ENCODE data around the gene ARHGDIG.

Gene ARHGDIG

GRCh38 chr16:293043-293775 lies 12.8 kb downstream of the ARHGDIG start:
- Histone ChIP-seq H3K4me1 (ENCODE audit: control insufficient read depth, insufficient read depth, low read length) (no peaks in the 10 kb centered on the region), H3K9me3 (ENCODE audit: control insufficient read depth, insufficient read depth, low read length) (no peaks in the 10 kb centered on the region), H3K9ac (ENCODE audit: low read depth, low read length) (no peak overlapping the region), H3K27me3 (ENCODE audit: control insufficient read depth, insufficient read depth, low read length) (no peaks in the 10 kb centered on the region), H3K4me3 (ENCODE audit: low read depth, low read length) (no peak overlapping the region), H3K36me3 (ENCODE audit: control insufficient read depth, insufficient read depth, low read length) (peaks cover 50% of the 10 kb centered on the region)

DNA sequence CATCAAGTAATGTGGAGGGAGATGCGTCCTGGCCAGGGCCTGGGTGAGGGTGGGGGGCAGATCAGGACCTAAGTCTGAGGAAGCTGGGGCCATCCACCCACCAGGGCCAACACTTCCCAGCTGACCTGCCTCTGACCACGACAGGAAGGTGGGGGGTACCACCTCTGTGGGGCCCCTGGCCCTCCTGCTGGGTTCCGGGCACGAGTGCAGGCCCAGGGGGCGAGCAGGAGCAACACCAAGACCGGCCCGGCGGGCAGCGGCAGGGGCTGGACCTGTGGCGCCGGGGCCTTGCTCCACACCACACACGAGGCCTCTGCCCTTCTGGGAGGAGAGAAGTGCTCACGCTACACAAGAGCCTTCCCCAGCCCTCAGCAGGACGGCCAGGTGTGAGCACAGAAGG lies 15.9 kb downstream of the ARHGDIG start:
- no peaks in the 10 kb centered on the region for H3K4me1 ChIP-seq (ENCODE audit: control insufficient read depth, insufficient read depth, low read length)
- H3K36me3 ChIP-seq (ENCODE audit: control insufficient read depth, insufficient read depth, low read length) = peaks cover 28% of the 10 kb centered on the region
- H3K27me3 ChIP-seq (ENCODE audit: control insufficient read depth, insufficient read depth, low read length) = no peaks in the 10 kb centered on the region
- no peak overlapping the region for H3K9ac ChIP-seq (ENCODE audit: low read depth, low read length)
- no peaks in the 10 kb centered on the region for H3K9me3 ChIP-seq (ENCODE audit: control insufficient read depth, insufficient read depth, low read length)
- no peak overlapping the region for H3K4me3 ChIP-seq (ENCODE audit: low read depth, low read length)

DNA sequence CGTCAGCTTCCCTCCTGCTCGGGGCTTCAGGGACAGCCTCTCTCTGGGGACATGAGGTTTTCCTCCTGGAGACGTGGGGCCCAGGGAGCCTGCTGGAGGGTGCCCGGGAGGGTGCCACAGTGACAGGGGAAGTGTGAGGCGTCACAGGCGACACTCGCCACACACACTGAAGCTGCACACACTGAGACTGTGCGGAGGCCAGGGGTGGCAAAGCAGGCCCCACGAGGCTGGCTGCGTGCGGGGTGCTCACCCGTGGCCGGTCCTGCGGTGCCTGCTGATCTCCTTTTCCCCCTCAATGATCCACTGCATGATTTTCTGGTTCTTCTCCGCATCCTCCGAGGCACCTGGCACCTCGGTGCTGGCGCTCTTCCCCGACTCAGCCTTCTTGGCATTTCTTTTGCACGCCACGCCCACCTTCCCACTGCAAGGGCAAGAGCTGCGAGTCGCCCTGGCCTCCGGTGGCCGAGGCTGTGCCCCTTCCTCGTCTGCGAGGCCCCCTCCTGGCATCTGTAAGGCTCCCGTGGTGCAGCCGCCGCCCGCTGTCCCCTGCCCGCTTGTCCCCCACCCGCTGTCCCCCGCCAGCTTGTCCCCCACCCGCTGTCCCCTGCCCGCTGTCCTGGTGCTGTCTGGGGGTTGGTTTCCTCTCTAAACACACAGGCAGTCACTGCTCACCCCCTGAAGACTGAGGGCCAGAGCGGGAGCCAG lies 16.6 kb downstream of the ARHGDIG start:
- Histone ChIP-seq H3K27me3 (ENCODE audit: control insufficient read depth, insufficient read depth, low read length) (no peaks in the 10 kb centered on the region), H3K4me3 (ENCODE audit: low read depth, low read length) (no peak overlapping the region), H3K36me3 (ENCODE audit: control insufficient read depth, insufficient read depth, low read length) (peaks cover 29% of the 10 kb centered on the region), H3K9me3 (ENCODE audit: control insufficient read depth, insufficient read depth, low read length) (no peaks in the 10 kb centered on the region), H3K4me1 (ENCODE audit: control insufficient read depth, insufficient read depth, low read length) (no peaks in the 10 kb centered on the region), H3K9ac (ENCODE audit: low read depth, low read length) (no peak overlapping the region)

DNA sequence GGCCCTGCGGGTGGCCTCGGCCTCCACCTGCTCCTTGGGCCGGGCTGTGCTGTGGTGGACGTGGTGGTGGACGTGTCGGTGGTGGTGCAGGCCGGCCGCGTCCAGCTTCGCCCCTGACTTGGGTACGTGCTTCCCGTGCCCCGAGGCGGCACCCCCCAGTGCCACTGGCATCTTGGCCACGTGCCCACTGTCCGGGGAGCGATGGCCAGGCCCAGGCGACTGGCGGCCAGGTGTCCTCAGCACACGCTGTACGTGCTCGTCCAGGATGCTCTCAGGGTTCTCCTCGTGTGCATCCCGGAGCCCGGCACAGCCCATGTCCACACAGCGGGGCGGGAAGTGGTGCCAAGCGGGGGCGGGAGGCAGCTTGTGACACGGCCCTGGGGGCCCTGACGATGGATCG lies 17.4 kb downstream of the ARHGDIG start:
- Histone ChIP-seq H3K4me3 (ENCODE audit: low read depth, low read length) (no peak overlapping the region), H3K4me1 (ENCODE audit: control insufficient read depth, insufficient read depth, low read length) (no peaks in the 10 kb centered on the region), H3K9ac (ENCODE audit: low read depth, low read length) (no peak overlapping the region), H3K27me3 (ENCODE audit: control insufficient read depth, insufficient read depth, low read length) (no peaks in the 10 kb centered on the region), H3K36me3 (ENCODE audit: control insufficient read depth, insufficient read depth, low read length) (peaks cover 31% of the 10 kb centered on the region), H3K9me3 (ENCODE audit: control insufficient read depth, insufficient read depth, low read length) (no peaks in the 10 kb centered on the region)

- H3K9me3 ChIP-seq (ENCODE audit: control insufficient read depth, insufficient read depth, low read length) = no peaks in the 10 kb centered on the region
- no peak overlapping the region for H3K9ac ChIP-seq (ENCODE audit: low read depth, low read length)
- H3K27me3 ChIP-seq (ENCODE audit: control insufficient read depth, insufficient read depth, low read length) = no peaks in the 10 kb centered on the region
- H3K36me3 ChIP-seq (ENCODE audit: control insufficient read depth, insufficient read depth, low read length) = peaks cover 20% of the 10 kb centered on the region
- H3K4me1 ChIP-seq (ENCODE audit: control insufficient read depth, insufficient read depth, low read length) = no peaks in the 10 kb centered on the region
- no peak overlapping the region for H3K4me3 ChIP-seq (ENCODE audit: low read depth, low read length)
These were observed 20.8 kb downstream of the ARHGDIG start for GRCh38 chr16:301235-301634.

- H3K27me3 ChIP-seq (ENCODE audit: control insufficient read depth, insufficient read depth, low read length) = no peaks in the 10 kb centered on the region
- H3K9me3 ChIP-seq (ENCODE audit: control insufficient read depth, insufficient read depth, low read length) = no peaks in the 10 kb centered on the region
- H3K4me1 ChIP-seq (ENCODE audit: control insufficient read depth, insufficient read depth, low read length) = no peaks in the 10 kb centered on the region
- H3K9ac ChIP-seq (ENCODE audit: low read depth, low read length) = no peak overlapping the region
- peaks cover 20% of the 10 kb centered on the region for H3K36me3 ChIP-seq (ENCODE audit: control insufficient read depth, insufficient read depth, low read length)
- no peak overlapping the region for H3K4me3 ChIP-seq (ENCODE audit: low read depth, low read length)
These were observed 21.6 kb downstream of the ARHGDIG start for GRCh38 chr16:301950-302349.

DNA sequence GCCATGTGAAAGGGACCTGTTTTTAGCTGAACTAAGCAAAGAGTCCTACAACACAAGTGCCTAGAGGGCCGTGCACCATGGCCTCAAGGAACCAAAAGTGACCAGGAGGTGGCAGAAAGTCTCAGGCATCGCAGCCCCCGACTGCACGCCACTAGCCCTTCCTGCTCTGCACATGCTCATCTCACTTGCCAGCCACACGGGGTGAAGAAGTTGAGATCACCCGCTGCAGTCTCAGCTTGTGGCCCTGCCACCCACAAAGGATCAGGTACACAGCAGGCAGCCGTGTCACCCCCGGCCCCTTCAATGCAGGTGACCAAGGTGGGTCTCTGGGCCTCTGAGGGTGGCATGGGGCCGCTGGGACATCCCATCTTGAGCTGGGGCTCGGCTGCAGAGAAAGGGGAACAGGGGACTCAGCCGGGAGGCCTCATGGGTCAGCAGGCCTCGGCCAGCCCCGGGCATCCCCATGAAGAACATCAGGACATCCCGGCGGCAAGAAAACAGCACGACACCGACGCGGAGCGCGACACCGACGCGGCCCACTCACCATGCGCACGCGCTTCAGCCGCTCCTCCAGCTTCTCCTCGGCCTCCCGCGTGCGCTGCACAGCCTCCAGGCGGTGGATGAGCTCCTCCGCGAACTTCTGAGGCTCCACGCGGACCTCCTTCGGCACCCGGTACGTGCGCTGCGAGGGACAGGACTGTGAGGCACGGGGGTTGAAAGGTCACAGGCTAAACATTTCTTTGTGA lies 23.5 kb downstream of the ARHGDIG start:
- Histone ChIP-seq H3K4me1 (ENCODE audit: control insufficient read depth, insufficient read depth, low read length) (no peaks in the 10 kb centered on the region), H3K4me3 (ENCODE audit: low read depth, low read length) (no peak overlapping the region), H3K9ac (ENCODE audit: low read depth, low read length) (no peak overlapping the region), H3K9me3 (ENCODE audit: control insufficient read depth, insufficient read depth, low read length) (no peaks in the 10 kb centered on the region), H3K36me3 (ENCODE audit: control insufficient read depth, insufficient read depth, low read length) (peaks cover 25% of the 10 kb centered on the region), H3K27me3 (ENCODE audit: control insufficient read depth, insufficient read depth, low read length) (no peaks in the 10 kb centered on the region)

DNA sequence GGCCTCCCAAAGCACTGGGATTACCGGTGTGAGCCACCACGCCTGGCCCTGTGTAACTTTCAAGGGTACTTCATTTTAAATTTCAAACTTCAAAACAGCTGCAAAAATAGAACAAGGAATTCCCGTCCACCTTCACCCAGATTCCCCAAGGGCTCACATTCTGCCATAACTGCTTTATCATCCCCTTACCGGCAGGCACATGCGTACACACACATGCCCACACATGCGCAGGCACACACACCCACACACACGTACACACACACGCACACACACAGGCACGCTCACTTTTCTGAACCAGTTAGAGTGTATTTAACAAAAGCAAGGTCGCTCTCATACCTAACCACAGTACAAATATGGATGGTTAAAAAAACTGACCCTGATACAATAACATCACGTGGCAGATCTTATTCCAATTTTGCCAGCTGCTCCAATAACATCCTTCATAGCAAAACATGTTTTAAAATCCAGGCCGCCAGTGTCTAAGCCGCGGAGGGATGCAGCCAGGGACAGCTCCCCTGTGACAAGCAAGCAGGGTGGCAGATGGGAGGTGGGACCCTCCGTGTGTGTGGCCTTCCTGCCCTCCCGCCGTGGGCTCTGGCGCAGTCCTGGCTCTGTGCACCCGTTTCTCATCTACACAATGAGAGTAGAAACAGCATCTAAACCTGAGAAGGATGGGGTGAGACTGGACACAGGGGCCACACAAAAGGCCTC lies 25.7 kb downstream of the ARHGDIG start:
- Histone ChIP-seq H3K27me3 (ENCODE audit: control insufficient read depth, insufficient read depth, low read length) (no peaks in the 10 kb centered on the region), H3K9me3 (ENCODE audit: control insufficient read depth, insufficient read depth, low read length) (no peaks in the 10 kb centered on the region), H3K36me3 (ENCODE audit: control insufficient read depth, insufficient read depth, low read length) (peaks cover 33% of the 10 kb centered on the region), H3K4me1 (ENCODE audit: control insufficient read depth, insufficient read depth, low read length) (no peaks in the 10 kb centered on the region), H3K9ac (ENCODE audit: low read depth, low read length) (no peak overlapping the region), H3K4me3 (ENCODE audit: low read depth, low read length) (no peak overlapping the region)

GRCh38 chr16:306911-307370 lies 26.6 kb downstream of the ARHGDIG start:
- H3K27me3 ChIP-seq (ENCODE audit: control insufficient read depth, insufficient read depth, low read length) = no peaks in the 10 kb centered on the region
- H3K9ac ChIP-seq (ENCODE audit: low read depth, low read length) = no peak overlapping the region
- H3K36me3 ChIP-seq (ENCODE audit: control insufficient read depth, insufficient read depth, low read length) = peaks cover 35% of the 10 kb centered on the region
- no peaks in the 10 kb centered on the region for H3K4me1 ChIP-seq (ENCODE audit: control insufficient read depth, insufficient read depth, low read length)
- H3K4me3 ChIP-seq (ENCODE audit: low read depth, low read length) = no peak overlapping the region
- H3K9me3 ChIP-seq (ENCODE audit: control insufficient read depth, insufficient read depth, low read length) = no peaks in the 10 kb centered on the region

DNA sequence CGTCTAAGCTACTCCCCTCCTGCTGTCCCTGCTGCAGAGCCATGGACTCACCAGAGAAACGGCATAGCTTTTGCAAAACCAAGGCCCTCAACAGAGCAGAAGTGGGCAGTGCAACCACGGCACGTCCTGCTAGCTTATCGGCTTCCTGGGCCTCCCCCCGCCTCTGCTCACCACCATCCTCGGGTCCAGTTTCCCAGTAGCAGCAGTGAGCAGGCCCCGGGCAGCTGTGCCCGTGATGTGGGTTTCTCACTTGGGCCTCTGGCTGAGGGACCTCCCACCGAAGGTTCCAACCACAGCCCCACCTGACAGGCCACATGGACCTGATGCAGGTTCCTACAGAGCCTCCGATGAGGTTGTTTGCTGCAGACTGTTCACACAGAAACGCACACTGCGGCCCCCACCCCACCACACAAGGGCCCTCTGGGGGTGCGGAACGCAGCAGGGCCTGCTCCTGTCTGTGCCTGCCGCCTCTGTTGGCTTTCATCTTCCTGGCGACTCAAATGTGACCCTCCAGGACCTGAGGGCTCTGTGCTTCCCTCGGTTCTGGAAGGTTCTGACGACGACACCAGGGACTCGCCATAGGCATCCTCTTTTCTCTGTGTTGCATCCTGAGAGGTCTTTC lies 27.4 kb downstream of the ARHGDIG start:
- H3K36me3 ChIP-seq (ENCODE audit: control insufficient read depth, insufficient read depth, low read length) = peaks cover 33% of the 10 kb centered on the region
- H3K9me3 ChIP-seq (ENCODE audit: control insufficient read depth, insufficient read depth, low read length) = no peaks in the 10 kb centered on the region
- no peaks in the 10 kb centered on the region for H3K27me3 ChIP-seq (ENCODE audit: control insufficient read depth, insufficient read depth, low read length)
- no peak overlapping the region for H3K4me3 ChIP-seq (ENCODE audit: low read depth, low read length)
- no peak overlapping the region for H3K9ac ChIP-seq (ENCODE audit: low read depth, low read length)
- H3K4me1 ChIP-seq (ENCODE audit: control insufficient read depth, insufficient read depth, low read length) = no peaks in the 10 kb centered on the region

GRCh38 chr16:309476-309875 lies 29.1 kb downstream of the ARHGDIG start:
- H3K4me3 ChIP-seq (ENCODE audit: low read depth, low read length) = no peak overlapping the region
- no peak overlapping the region for H3K9ac ChIP-seq (ENCODE audit: low read depth, low read length)
- H3K27me3 ChIP-seq (ENCODE audit: control insufficient read depth, insufficient read depth, low read length) = no peaks in the 10 kb centered on the region
- H3K36me3 ChIP-seq (ENCODE audit: control insufficient read depth, insufficient read depth, low read length) = peaks cover 41% of the 10 kb centered on the region
- no peaks in the 10 kb centered on the region for H3K4me1 ChIP-seq (ENCODE audit: control insufficient read depth, insufficient read depth, low read length)
- H3K9me3 ChIP-seq (ENCODE audit: control insufficient read depth, insufficient read depth, low read length) = no peaks in the 10 kb centered on the region
